Heart left ventricle (tissue), 16 donors: Measurements from ENCODE around the gene RHBDL2. TPM values are rescaled to one million over a fixed set of nuclear protein-coding genes. Genes with fewer than 3 reads are reported as not detected.
A peak's percentile ranks its signal among the peaks of the same experiment; 100 is the strongest.

Experiments used
- ATAC-seq, 4 donors: fragments of 200-7000 bp; cut with Tn5 transposase; one replicate each; pipeline ENCODE4 v1.9.1; 2020 to 2022; ENCODE audit warnings: moderate library complexity in 4 of 4, mild to moderate bottlenecking in 3 of 4, moderate number of reproducible peaks in 1 of 4
- DNase-seq, 5 donors: peaks; one replicate each; pipeline ENCODE4 v3.0.0-alpha.2; 2020
- H3K27ac ChIP-seq, 12 donors: fragments of 200-600 bp; sonication (generic) in 4 of 12; one replicate each; pipeline versions ENCODE4 v1.5.0 to v1.8.0; 2016 to 2022; ENCODE audit warnings: mild to moderate bottlenecking in 2 of 12
- H3K27me3 ChIP-seq, 9 donors: fragments of 200-600 bp; sonication (generic) in 2 of 9; one replicate each; pipeline versions ENCODE4 v1.5.1 to v1.8.0; 2016 to 2022; ENCODE audit warnings: mild to moderate bottlenecking in 3 of 9
- H3K36me3 ChIP-seq, 9 donors: fragments of 200-600 bp; sonication (generic) in 2 of 9; one replicate each; pipeline versions ENCODE4 v1.5.0 to v1.8.0; 2018 to 2022; ENCODE audit warnings: mild to moderate bottlenecking in 2 of 9
- H3K4me1 ChIP-seq, 12 donors: fragments of 200-600 bp; sonication (generic) in 4 of 12; one replicate each; pipeline versions ENCODE4 v1.5.0 to v1.8.0; 2016 to 2022; ENCODE audit warnings: mild to moderate bottlenecking in 3 of 12
- H3K4me3 ChIP-seq, 12 donors: fragments of 200-600 bp; sonication (generic) in 4 of 12; one replicate each; pipeline versions ENCODE4 v1.5.0 to v1.8.0; 2017 to 2022; ENCODE audit warnings: mild to moderate bottlenecking in 9 of 12, moderate library complexity in 4 of 12
- H3K9me3 ChIP-seq, 12 donors: fragments of 200-600 bp; sonication (generic) in 4 of 12; one replicate each; pipeline versions ENCODE4 v1.5.0 to v1.8.0; 2016 to 2022; ENCODE audit warnings: mild to moderate bottlenecking in 1 of 12
- POLR2A ChIP-seq, 2 donors: fragments of 450-650 bp; IDR thresholded peaks; one replicate each; pipeline ENCODE4 v1.6.1; 2017; ENCODE audit warnings: antibody characterized with exemption in 2 of 2, mild to moderate bottlenecking in 2 of 2, moderate library complexity in 2 of 2
- WGBS, 4 donors: extraction: QIAGEN DNeasy Blood & Tissue Kit in 2 of 4; methylation state at CpG; one replicate each; pipeline versions ENCODE4 v1.1.5 to v1.1.7; 2013 to 2018; 5-methylcytosine and 5-hydroxymethylcytosine counted together
- intact Hi-C, 10 donors: fragments of 100-400 bp; cut with DNase I; formaldehyde crosslinking; loops; one replicate each; pipeline versions ENCODE4 v1.11.1 to v1.14.2; 2022
- polyA plus RNA-seq, 2 donors: library from polyadenylated mRNA; stranded (reverse); fragments of 200-250 nt; gene quantifications; one replicate each; pipeline ENCODE4 v1.2.3, GENCODE V29; 2013
- total RNA-seq, 9 donors: library from RNA; depleted of rRNA in 2 of 9; stranded (reverse); fragments of >200 nt in 2 of 9; fragmentation: NEBNext Ultra II Directional in 3 of 9; extraction: Animal tissue kit (Norgen Biotek cat#: 25700) in 3 of 9; gene quantifications; one replicate each; pipeline versions ENCODE4 v1.1.0 to v1.2.4, GENCODE V29; 2016 to 2023
- TF ChIP-seq, protein P1 (sequence below), 12 donors: fragments of 200-600 bp; sonication (generic) in 4 of 12; IDR thresholded peaks; one replicate each; pipeline versions ENCODE4 v1.5.0 to v1.8.0; 2018 to 2022; ENCODE audit warnings: antibody characterized with exemption in 12 of 12, mild to moderate bottlenecking in 5 of 12
- donor health status: ischemic (EF 13 %, LVEDD 7.1; RV severe dilation, severe dysfunction).
- donor health status: healthy with polysubstance abuse.
- donor health status: DM: no; HTN: yes; CAD: no.
- donor health status: DM: no; HTN: no; CAD: no.
- donor health status: ischemic (EF 25% LVEDD 6.9; RV normal size, moderate dysfunction).
- donor health status: ischemic (EF 25% LVEDD 5.7; RV mildly dilated, moderate dysfunction).
- donor health status: healthy.
- donor health status: DM: yes; HTN: yes; CAD: no.
- donor health status: ischemic (EF 35%, LVEDD 5.7; RV mildly dilated, moderate dysfunction).
- donor health status: nonischemic (EF 11% LVEDD 7.7; RV severe dilation, severe dysfunction).
- donor health status: DM: yes; HTN: yes; CAD: no.
- donor health status: PGD.
- donor health status: ischemic (EF 29% LVEDD 5.4; RV normal size, mild dysfunction).
- donor health status: nonischemic (EF 23%, LVEDD 6.1; RV moderate dilation, normal function).

Gene RHBDL2
- total and polyA plus RNA-seq, 11 donors, result 0.11 to 2.2 (median 0.20) TPM; not detected in 4

DNA sequence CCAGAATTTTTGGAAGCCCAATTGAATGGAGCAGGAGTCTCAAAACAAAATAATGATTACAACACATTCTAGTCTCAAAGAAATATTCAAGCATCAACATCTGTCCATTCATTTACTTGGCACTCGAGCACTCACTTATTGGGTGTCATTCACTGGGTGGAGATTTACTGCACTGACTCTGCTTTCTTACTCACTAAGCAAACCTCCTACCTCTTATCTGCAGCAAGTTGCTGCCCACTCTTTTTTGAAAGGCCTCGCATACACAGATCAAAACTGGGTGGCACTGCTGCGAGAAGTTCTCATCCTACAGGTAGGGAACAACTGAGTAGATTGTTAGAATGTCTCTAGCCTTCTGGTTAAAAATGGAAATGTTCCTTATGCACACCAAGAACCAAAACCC, 18.0 kb downstream of the RHBDL2 start:
- 85 to 96% (median 92%) methylated on average over 3 of the region's 3 CpGs for WGBS, 4 donors
- TF ChIP-seq POLR2A (IDR thresholded peaks at IDR 0.05), result no peak
- TF ChIP-seq, protein P1, sequence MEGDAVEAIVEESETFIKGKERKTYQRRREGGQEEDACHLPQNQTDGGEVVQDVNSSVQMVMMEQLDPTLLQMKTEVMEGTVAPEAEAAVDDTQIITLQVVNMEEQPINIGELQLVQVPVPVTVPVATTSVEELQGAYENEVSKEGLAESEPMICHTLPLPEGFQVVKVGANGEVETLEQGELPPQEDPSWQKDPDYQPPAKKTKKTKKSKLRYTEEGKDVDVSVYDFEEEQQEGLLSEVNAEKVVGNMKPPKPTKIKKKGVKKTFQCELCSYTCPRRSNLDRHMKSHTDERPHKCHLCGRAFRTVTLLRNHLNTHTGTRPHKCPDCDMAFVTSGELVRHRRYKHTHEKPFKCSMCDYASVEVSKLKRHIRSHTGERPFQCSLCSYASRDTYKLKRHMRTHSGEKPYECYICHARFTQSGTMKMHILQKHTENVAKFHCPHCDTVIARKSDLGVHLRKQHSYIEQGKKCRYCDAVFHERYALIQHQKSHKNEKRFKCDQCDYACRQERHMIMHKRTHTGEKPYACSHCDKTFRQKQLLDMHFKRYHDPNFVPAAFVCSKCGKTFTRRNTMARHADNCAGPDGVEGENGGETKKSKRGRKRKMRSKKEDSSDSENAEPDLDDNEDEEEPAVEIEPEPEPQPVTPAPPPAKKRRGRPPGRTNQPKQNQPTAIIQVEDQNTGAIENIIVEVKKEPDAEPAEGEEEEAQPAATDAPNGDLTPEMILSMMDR (IDR thresholded peaks at IDR 0.05), result no peak
- ATAC-seq (no peak), DNase-seq (no peak)
- Histone ChIP-seq H3K4me3 (no peak overlapping the region), H3K27me3 (no peaks in the 10 kb centered on the region), H3K36me3 (no peaks in the 10 kb centered on the region), H3K4me1 (no peaks in the 10 kb centered on the region), H3K9me3 (no peaks in the 10 kb centered on the region), H3K27ac (no peak overlapping the region)
- intact Hi-C loops, result no loop called here

DNA sequence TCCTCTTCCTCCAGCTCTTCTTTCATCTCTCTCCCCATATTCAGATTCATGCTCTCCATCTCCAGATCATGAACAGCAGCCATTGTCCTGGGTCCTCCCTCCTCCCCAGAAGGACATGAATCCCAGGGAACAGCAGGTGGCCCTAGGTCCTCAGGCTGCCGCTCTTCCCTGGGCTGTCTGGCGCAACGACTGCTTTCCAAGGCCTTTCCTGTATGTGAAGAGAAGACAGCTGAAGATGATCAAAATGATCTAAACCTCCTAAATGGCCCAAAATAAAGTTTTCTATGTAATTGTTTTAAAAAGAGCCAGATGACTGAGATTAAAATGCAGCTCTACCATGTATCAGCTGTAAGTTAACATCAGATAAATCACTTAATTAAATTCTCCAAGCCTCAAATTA, 22.5 kb downstream of the RHBDL2 start:
- intact Hi-C loops, result no loop called here
- no peaks in the 10 kb centered on the region for H3K9me3 ChIP-seq
- H3K27me3 ChIP-seq, result no peaks in the 10 kb centered on the region
- no peak overlapping the region for H3K27ac ChIP-seq
- no peaks in the 10 kb centered on the region for H3K36me3 ChIP-seq
- no peak for TF ChIP-seq POLR2A (IDR thresholded peaks at IDR 0.05)
- TF ChIP-seq, protein P1 (IDR thresholded peaks at IDR 0.05), result peak in 6 of 12 donors; percentile 10 to 28 (median 14)
- DNase-seq, result peak in 1 of 5 donors; percentile 38
- H3K4me1 ChIP-seq, result no peaks in the 10 kb centered on the region
- 52 to 68% (median 61%) methylated on average over 3 of the region's 3 CpGs for WGBS, 4 donors
- no peak overlapping the region for H3K4me3 ChIP-seq
- peak in 3 of 4 donors; percentile 33 to 56 (median 38) for ATAC-seq

DNA sequence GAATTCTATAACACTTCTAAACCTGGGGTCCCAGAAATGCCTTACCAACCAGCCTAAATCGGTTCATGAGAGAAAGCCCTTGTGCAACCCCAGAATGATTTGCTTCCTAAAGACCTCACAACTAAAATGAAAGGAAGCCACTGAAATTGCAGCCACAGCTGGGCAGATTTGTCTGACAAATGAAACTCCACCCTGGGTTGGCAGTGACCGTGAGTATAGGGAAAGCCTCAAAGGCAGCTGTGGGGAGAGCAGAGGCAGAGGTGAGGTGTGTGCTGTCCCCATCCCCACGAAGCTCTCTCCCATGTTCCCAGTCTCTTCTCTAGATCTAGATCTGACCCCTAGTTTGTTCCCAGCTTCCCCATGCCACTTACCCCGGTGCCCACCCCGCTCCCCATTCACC, 23.1 kb downstream of the RHBDL2 start:
- TF ChIP-seq POLR2A (IDR thresholded peaks at IDR 0.05), result no peak
- TF ChIP-seq, protein P1 (IDR thresholded peaks at IDR 0.05), result no peak
- DNase-seq (no peak), ATAC-seq (peak in 1 of 4 donors; percentile 20)
- H3K9me3 ChIP-seq, result no peaks in the 10 kb centered on the region
- H3K27me3 ChIP-seq, result no peaks in the 10 kb centered on the region
- 79 to 85% (median 80%) methylated on average over 5 of the region's 5 CpGs for WGBS, 4 donors
- H3K27ac ChIP-seq, result no peak overlapping the region
- H3K4me3 ChIP-seq, result no peak overlapping the region
- intact Hi-C loops, result no loop called here
- H3K36me3 ChIP-seq, result peaks cover 0 to 4% (median 0%) of the 10 kb centered on the region in 9 donors
- H3K4me1 ChIP-seq, result no peaks in the 10 kb centered on the region

DNA sequence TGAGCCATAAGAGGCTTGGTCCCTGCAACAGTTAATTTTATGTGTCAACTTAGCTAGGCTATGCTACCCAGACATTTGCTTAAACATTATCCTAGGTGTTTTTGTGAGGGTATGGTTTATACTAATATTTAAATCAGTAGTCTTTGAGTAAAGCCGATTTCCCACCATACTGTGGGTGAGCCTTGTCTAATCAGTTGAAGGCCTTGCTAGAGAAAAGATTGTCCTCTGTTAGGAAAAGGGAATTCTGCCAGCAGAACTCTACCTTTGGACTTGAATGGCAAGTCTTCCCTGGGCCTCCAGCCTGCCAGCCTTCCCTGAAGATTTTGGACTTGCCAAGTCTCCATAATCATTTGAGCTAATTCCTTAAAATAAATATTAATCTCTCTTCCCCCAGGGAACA, 23.9 kb downstream of the RHBDL2 start:
- no peak overlapping the region for H3K27ac ChIP-seq
- WGBS, 4 donors, result 88 to 98% (median 95%) methylated on average over 1 of the region's 1 CpG
- no peaks in the 10 kb centered on the region for H3K4me1 ChIP-seq
- peaks cover 0 to 5% (median 0%) of the 10 kb centered on the region in 9 donors for H3K36me3 ChIP-seq
- no peak overlapping the region for H3K4me3 ChIP-seq
- TF ChIP-seq, protein P1 (IDR thresholded peaks at IDR 0.05), result no peak
- no peak for TF ChIP-seq POLR2A (IDR thresholded peaks at IDR 0.05)
- DNase-seq (no peak), ATAC-seq (no peak)
- no peaks in the 10 kb centered on the region for H3K9me3 ChIP-seq
- intact Hi-C loops, result no loop called here
- H3K27me3 ChIP-seq, result no peaks in the 10 kb centered on the region
